ENCODE data around the gene RABGAP1L. TPM values are rescaled to one million over a fixed set of nuclear protein-coding genes. Genes with fewer than 3 reads are reported as not detected.
"Not testable (repeated sequence)": the region's sequence is repeated elsewhere in the genome, so short reads cannot be mapped to it uniquely, and the experiment has no call there.

RABGAP1L gene
- total RNA-seq, 1 donor from 2014 or later = 145 TPM

- no peak for DNase-seq
Measured at GRCh38 chr1:174666248-174666647, 506.9 kb downstream of the RABGAP1L start.

- DNase-seq = no peak
Measured at GRCh38 chr1:174671826-174672225, 512.5 kb downstream of the RABGAP1L start.

GRCh38 chr1:174676856-174677255, 517.5 kb downstream of the RABGAP1L start:
- no peak for DNase-seq

- no peak for DNase-seq
Measured at GRCh38 chr1:174678657-174679056, 519.3 kb downstream of the RABGAP1L start.

- no peak for DNase-seq
Measured at GRCh38 chr1:174680101-174680500, 520.8 kb downstream of the RABGAP1L start.

- no peak for DNase-seq
Measured at GRCh38 chr1:174682419-174683008, 523.2 kb downstream of the RABGAP1L start.

GRCh38 chr1:174686213-174686612, 526.9 kb downstream of the RABGAP1L start:
- no peak for DNase-seq

- DNase-seq = no peak
Measured at GRCh38 chr1:174689524-174689923, 530.2 kb downstream of the RABGAP1L start.

GRCh38 chr1:174690266-174690665, 530.9 kb downstream of the RABGAP1L start:
- DNase-seq = no peak

- no peak for DNase-seq
Measured at GRCh38 chr1:174692313-174692712, 533.0 kb downstream of the RABGAP1L start.

- no peak for DNase-seq
Measured at GRCh38 chr1:174693085-174693484, 533.8 kb downstream of the RABGAP1L start.

GRCh38 chr1:174693539-174693938, 534.2 kb downstream of the RABGAP1L start:
- DNase-seq = not testable (repeated sequence)

GRCh38 chr1:174696026-174696821, 536.9 kb downstream of the RABGAP1L start:
- no peak for DNase-seq

- DNase-seq = no peak
Measured at GRCh38 chr1:174700314-174700713, 541.0 kb downstream of the RABGAP1L start.

- no peak for DNase-seq
Measured at GRCh38 chr1:174700775-174701174, 541.5 kb downstream of the RABGAP1L start.

- DNase-seq = no peak
Measured at GRCh38 chr1:174701565-174701964, 542.2 kb downstream of the RABGAP1L start.

- DNase-seq = no peak
Measured at GRCh38 chr1:174702011-174702410, 542.7 kb downstream of the RABGAP1L start.

GRCh38 chr1:174703309-174703708, 544.0 kb downstream of the RABGAP1L start:
- DNase-seq = no peak

GRCh38 chr1:174704300-174704699, 545.0 kb downstream of the RABGAP1L start:
- DNase-seq = no peak

- no peak for DNase-seq
Measured at GRCh38 chr1:174710868-174711845, 551.8 kb downstream of the RABGAP1L start.

- not testable (repeated sequence) for DNase-seq
Measured at GRCh38 chr1:174711848-174712247, 552.5 kb downstream of the RABGAP1L start.

- DNase-seq = no peak
Measured at GRCh38 chr1:174712541-174712940, 553.2 kb downstream of the RABGAP1L start.

- no peak for DNase-seq
Measured at GRCh38 chr1:174713796-174714195, 554.5 kb downstream of the RABGAP1L start.

All from occipital lobe (tissue), 2 donors.